Caki2 (cell line): Measurements from ENCODE around the gene IPO13. TPM values are rescaled to one million over a fixed set of nuclear protein-coding genes. Genes with fewer than 3 reads are reported as not detected.
A peak's percentile ranks its signal among the peaks of the same experiment; 100 is the strongest.

Source experiments
- DNase-seq: peaks from one replicate; pipeline ENCODE4 v3.0.0-alpha.2; 2015; ENCODE audit warnings: low read depth
- in situ Hi-C: cut with HindIII; loops from 2 replicates; pipeline ENCODE4 v1.10.0; 2016; ENCODE audit warnings: low sequenced_read_pairs, low pct_unique_long_range_greater_than_20kb, mixed read lengths
- total RNA-seq: library from RNA; depleted of rRNA; stranded (reverse); fragments of >200 nt; shearing (Covaris generic); gene quantifications from 2 replicates; pipeline ENCODE4 v1.2.3, GENCODE V29; 2014; ENCODE audit warnings: low replicate concordance

The IPO13 gene
- total RNA-seq, 1 experiment from 2014 or later = 21.3 TPM

DNA sequence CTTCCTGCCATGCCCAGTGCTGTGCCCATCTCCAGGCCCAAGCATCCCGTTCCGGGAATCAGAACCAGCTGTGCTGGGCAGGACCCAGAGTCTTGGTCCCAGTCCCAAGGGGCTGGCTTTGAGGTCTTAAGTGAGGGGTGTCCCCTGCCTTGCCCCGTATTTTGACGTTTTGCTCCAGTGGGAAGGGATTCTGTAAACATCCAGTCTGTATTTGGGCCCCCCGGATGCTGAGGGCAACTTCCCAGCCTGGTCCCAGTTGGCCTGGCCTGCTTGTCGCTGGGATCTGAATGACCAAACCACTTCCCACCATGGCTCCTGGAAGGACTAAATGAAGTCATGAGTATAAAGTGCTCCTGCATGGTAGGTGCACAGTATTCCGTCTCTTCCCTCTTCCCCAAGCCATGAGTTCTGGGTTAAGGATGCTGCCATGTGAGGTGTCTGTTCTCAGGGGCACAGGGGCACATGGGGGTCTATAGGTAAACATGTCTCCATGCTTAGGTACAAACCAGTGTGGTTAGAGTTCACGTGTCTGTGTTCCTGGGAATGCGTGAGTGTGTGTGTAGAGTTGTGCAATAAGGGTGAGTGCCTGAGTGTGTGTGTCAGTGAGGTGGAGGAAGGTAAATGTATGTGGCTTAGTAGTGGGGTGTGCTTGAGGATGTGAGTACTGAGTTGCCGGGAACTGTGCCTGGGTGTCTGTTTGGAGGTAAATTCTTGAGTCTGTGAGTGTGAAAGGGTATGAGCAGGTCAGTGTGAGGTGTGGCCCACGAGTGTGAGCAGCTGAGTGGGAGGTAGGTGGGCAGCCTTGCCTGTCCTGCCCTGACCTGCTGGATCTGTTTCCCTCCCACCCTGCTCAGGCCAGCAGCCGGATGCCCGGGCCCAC, 33.7 kb downstream of the IPO13 start:
- in situ Hi-C loops = no loop called here
- no peak for DNase-seq

DNA sequence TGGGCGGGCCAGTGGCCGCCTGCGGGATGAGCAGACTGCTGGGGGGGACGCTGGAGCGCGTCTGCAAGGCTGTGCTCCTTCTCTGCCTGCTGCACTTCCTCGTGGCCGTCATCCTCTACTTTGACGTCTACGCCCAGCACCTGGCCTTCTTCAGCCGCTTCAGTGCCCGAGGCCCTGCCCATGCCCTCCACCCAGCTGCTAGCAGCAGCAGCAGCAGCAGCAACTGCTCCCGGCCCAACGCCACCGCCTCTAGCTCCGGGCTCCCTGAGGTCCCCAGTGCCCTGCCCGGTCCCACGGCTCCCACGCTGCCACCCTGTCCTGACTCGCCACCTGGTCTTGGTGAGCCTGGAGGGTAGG, 34.4 kb downstream of the IPO13 start:
- in situ Hi-C loops = no loop called here
- no peak for DNase-seq

DNA sequence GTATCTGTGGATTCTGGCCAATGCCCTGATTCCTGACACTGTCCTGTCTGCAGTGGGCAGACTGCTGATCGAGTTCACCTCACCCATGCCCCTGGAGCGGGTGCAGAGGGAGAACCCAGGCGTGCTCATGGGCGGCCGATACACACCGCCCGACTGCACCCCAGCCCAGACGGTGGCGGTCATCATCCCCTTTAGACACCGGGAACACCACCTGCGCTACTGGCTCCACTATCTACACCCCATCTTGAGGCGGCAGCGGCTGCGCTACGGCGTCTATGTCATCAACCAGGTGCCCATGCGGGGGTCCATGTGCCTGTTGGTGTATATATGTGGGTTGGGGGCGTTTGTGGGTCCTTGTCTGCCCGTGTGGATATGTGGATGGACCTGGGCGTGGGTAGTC, 34.9 kb downstream of the IPO13 start:
- no peak for DNase-seq
- in situ Hi-C loops = no loop called here

DNA sequence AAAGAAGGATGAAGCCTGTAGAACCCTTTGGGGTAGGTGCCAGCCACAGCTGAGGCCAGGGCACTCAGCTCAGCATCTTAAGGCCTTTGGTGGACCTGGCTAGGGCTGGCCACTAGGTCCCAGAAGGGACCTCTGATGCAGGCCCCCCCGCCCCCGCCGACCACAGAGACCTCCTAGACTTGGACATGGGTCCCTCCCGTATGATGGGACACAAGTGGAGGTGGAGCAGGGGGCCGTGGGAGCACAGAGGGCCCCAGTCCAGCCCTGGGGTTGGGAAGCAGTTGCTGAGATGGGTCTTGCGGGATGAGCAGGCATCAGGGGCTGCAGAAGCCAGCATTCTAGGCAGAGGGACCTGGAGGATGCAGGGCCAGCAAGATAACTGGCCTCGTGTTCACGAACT, 35.5 kb downstream of the IPO13 start:
- DNase-seq = no peak
- in situ Hi-C loops = no loop called here

DNA sequence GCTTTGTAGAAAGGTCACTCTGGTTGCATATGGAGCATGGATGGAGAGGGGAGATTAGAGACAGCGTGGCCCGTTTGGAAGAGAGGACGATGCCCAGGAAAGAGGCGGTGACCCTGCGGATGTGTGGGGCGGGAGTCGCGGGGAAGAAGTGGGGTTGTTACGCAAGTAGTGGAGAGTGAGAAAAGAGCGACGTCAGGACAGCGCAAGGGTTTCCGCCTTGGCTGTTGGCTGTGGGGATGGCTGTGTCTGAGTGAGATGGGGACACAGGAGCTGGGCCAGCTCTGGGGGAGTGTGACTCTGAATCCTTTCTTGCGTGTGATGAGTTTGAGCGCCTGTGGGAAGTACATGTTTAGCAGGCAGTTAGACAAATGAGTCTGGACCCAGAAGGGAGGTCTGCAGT, 36.1 kb downstream of the IPO13 start:
- no peak for DNase-seq
- in situ Hi-C loops = no loop called here

DNA sequence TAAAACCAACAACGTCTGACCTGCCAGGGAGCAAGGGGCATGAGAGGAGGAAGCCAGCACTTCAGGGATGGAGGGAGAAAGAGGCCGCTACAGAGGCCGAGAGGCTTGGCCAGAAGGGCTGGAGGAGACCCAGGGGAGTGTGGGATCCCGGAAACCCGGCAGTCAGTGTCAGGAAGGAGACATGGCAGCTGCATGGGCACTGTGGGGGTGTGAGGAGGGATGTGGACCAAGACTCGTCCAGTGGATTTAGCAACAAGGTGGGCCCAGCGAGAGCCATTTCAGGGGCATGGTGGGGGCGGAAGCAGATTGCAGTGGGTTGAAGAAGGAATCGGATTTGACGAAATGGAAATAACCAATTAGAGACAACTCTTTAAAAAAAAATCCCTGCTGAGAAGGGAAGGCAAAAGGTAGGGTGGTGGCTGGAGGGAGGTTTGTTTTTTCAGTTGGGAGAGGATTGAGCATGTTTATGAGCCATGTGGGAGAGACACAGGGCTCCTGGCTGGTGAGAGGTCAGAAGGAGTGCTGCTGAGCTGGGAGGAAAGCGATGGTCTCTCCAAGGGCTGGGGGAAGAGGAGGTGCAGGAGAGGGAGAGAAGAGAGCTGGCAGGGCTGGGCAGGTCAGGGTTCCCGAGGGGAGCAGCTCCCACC, 36.6 kb downstream of the IPO13 start:
- no peak for DNase-seq
- in situ Hi-C loops = no loop called here

DNA sequence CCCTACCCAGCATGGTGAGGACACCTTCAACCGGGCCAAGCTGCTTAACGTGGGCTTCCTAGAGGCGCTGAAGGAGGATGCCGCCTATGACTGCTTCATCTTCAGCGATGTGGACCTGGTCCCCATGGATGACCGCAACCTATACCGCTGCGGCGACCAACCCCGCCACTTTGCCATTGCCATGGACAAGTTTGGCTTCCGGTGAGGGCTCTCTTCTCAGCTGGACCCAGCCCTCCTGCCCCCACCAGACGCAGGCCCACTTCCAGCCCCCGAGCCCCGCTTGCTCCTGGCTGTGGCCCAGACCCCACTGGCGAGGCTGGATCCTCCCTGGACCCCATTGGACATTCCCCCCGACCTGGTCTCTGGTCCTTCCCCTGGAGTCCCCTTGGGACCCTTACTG, 38.1 kb downstream of the IPO13 start:
- in situ Hi-C loops = no loop called here
- no peak for DNase-seq

DNA sequence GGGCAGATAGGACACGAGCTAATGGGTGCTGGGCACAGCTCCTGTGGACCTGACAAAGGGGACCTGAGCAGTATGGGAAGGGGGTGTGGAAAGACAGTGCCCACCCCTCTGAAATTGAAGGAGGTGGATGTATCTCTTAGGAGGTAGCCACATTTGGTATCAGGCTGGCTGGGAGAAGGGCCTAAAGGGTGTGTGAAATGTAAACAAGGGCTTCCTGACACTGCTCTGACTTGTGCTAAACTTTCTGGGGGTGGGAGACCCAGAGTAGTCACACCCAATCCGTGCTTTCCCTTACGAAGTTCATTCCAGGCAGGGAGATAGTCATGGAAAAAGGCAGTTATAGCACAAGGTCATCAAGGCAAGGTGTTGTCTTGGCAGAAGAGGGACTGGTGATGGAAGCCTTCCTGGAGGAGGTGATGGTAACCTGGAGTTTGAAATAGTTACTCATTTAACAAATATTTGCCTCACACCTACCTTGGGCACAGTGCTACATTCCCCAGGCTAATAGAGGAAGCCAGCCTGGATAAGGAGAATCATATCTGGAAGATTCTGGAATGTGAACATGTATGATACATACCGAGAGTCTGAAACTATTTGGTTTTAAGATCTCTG, 39.3 kb downstream of the IPO13 start:
- in situ Hi-C loops = no loop called here
- no peak for DNase-seq

DNA sequence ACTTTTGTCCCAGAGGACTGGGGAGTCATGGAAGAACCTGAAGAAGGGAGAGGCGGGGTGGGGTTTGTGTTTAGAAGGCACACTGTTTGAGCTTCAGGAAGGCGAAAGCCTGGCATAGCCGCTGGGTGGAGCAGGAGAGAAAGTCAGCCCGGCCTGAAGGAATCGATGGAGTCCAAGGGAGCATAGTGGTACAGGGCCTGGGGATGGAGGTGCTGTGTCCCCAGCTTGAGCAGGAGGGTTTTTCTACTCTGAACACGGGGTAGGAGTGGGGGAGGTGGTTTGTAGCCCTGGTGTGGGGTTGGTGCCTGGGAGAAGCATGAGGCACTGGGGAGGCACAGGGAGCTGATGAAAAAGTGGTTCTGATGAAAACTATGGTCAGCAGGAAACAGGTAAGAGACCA, 40.0 kb downstream of the IPO13 start:
- DNase-seq = no peak
- in situ Hi-C loops = no loop called here

DNA sequence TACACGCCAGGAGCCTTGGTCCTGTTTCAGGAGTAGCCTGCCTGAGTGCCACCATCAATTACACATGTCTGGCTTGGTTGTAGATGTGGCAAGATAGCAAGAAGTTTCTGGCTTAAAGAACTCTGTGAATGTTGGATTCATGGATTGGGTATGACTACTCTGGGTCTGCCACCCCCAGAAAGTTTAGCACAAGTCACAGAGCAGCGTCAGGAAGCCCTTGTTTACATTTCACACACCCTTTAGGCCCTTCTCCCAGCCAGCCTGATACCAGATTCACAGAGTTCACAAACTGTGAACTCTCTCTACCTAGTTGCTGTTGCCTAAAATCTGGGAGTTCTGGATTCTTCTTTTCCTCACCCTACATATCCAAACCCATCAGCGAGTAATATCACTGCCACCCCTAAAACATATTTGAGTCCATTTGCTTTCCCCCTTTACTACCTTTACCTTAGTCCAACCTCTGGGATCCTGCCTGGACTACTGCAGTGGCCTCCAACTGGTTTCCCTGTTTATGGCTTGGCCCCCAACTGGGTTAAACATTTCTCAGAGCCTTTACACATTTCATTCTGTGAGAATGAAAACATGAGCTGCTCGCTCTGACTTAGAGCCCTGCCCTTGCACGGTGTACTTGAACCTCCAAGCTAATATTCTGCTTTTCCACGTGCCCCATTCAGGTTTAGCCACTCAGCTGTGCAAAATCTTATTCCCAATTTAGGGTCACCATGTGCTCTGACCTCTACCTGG, 40.6 kb downstream of the IPO13 start:
- DNase-seq = no peak
- in situ Hi-C loops = no loop called here

DNA sequence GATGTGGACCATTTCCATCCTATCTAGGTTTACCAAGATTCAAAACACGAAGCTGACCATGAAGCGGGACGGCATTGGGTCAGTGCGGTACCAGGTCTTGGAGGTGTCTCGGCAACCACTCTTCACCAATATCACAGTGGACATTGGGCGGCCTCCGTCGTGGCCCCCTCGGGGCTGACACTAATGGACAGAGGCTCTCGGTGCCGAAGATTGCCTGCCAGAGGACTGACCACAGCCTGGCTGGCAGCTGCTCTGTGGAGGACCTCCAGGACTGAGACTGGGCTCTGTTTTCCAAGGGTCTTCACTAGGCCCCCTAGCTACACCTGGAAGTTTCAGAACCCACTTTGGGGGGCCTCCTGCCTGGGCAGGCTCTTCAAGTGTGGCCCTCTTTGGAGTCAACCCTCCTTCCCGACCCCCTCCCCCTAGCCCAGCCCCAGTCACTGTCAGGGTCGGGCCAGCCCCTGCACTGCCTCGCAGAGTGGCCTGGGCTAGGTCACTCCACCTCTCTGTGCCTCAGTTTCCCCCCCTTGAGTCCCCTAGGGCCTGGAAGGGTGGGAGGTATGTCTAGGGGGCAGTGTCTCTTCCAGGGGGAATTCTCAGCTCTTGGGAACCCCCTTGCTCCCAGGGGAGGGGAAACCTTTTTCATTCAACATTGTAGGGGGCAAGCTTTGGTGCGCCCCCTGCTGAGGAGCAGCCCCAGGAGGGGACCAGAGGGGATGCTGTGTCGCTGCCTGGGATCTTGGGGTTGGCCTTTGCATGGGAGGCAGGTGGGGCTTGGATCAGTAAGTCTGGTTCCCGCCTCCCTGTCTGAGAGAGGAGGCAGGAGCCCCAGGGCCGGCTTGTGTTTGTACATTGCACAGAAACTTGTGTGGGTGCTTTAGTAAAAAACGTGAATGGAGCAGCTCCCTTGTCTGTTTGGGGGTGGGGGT, 43.8 kb downstream of the IPO13 start:
- in situ Hi-C loops = no loop called here
- DNase-seq = no peak

DNA sequence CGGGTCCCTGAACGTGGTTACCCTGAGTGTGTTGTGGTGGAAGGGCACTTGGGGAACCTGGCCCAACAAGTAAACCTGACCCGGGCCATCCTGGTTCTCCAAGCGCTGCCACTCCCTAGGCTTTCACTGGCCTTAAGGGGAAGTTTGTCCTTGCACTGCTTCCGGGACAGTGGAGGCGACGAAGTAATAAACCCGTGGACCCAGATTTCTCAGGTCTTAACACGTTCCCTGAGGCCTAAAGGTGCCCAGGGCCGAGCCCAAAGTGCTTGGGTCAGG, 44.4 kb downstream of the IPO13 start:
- DNase-seq = no peak
- in situ Hi-C loops = no loop called here

DNA sequence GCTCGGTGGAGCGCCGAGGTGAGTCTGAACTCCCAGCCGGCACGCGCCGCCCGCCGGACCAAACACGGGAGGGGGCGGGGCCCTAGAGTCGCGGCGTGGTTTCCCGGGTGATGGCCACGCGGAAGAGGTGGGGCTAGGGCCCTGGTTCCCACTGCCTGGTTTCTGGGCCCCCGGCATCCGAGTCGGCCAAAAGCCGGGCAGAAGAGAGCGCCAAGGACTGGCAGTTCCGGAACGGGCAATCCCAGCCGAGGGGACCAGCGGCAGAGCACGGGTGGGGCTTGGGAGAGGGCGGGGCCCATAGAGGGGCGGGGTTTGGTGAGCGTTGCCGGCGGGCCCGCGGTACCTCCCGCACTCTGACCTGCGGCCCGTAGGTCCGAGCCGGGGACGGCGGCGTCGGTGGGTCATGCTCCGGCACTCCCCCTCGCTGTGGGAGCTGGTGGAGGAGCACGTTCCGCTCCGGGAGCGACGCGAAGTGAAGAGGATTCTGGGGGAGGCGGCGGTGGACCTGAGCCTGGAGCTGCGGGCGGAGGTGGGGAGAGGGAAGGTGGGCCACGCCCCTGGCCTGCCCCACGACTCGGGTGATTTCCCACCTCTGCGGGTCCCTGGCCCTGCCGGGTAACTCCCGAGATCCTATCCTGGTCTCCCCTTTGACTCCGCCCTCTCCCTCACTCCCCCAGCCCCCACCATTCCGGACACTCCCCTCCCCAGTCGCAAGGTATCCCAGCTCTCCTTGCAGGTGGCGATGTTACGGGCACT, 44.9 kb downstream of the IPO13 start, which contains the start of gene CCDC24:
CCDC24 (plus strand) TSS at position 124 of the 756 bp plus-strand sequence; CDS start at position 404, 280 bp downstream.
- in situ Hi-C loops = no loop called here
- peak; percentile 89 for DNase-seq

DNA sequence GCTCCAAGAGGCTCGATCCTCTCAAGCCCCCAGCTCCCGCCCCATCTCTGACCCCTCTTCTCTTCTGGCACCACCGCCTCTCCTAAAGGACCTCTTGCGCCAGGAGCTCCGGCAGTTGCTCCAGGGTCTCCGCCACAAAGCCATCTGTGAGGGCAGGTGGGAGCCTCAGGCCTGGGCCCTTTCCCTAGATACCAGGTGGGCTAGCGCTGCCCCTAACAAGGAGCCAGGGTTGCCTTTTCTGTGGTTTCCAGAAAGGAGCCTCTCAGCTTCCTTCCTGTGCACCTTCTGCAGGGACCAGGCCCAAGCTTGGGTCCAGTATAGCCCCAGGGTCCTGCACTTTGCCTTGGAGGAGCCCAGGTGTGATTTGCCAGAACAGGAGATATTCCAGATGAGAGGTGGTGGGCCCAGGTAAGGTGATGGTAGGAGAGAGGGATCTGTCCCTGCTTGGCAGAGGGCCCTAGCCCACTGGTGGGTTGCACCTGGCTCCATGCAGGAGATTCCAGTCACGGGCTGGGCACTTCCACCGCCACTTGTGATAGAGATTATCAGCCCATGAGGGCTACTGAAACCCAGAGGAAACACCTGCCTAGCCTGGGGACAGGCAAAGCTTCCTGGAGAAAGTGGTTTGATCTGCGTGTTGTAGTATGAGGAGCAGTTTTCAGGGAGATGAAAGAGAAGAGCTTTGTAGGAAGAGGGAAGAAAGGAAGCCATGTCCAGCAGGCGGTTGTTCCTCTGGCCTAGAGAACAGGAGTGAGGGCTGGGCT, 45.7 kb downstream of the IPO13 start:
- in situ Hi-C loops = no loop called here

DNA sequence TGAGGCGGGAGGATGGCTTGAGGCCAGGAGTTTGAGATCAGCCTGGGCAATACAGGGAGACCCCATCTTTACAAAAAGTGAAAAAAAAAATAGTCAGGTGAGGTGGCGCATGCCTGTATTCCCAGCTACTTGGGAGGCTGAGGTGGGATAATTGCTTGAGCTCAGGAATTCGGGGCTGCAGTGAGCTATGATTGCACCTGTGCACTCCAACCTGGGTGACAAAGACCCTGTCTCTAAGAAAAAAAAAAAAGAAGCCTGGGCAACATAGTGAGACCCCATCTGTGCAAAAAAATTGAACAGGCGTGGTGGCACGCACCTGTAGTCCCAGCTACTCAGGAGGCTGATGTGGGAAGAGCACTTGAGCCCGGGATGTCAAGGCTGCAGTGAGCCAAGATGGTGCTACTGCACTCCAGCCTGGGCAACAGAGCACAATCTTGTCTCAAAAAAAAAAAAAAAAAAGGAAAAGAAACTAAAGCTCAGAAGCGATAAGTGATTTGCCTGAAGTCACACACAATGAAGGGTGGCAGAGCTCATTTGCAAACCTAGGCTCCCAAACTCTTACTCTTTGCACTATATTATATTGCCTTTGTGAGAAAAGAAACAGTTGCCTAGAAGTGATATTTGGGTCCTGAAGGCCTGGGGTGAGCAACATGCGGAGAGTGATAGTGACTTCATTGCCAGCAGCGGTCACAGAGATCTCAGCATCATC, 46.6 kb downstream of the IPO13 start:
- in situ Hi-C loops = no loop called here

More for the DNA sequence above, 45.7 kb downstream of the IPO13 start:
- no peak for DNase-seq

DNA sequence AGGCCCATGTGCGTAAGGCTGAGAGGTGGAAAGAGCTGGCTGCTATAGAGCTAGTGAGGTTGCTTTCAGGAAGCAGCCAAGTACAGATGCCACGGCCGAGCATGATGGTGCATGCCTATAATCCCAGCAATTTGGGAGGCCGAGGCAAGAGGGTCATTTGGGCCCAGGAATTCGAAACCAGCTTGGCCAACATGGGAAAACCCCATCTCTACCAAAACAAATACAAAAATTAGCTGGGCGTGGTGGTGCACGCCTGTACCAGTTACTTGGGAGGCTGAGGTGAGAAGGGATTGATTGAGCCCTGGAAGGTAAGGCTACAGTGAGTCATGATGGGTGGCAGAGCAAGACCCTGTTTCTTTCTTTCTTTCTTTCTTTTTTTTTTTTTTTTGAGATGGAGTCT, 47.3 kb downstream of the IPO13 start:
- no peak for DNase-seq
- in situ Hi-C loops = no loop called here

More for the DNA sequence above, 46.6 kb downstream of the IPO13 start:
- DNase-seq = no peak
